Measurements from ENCODE around the gene LUC7L. TPM values are rescaled to one million over a fixed set of nuclear protein-coding genes. Genes with fewer than 3 reads are reported as not detected.
"Not testable (repeated sequence)": the region's sequence is repeated elsewhere in the genome, so short reads cannot be mapped to it uniquely, and the experiment has no call there.

Gene LUC7L
- total RNA-seq, 1 donor from 2014 or later, result 23.3 TPM

DNA sequence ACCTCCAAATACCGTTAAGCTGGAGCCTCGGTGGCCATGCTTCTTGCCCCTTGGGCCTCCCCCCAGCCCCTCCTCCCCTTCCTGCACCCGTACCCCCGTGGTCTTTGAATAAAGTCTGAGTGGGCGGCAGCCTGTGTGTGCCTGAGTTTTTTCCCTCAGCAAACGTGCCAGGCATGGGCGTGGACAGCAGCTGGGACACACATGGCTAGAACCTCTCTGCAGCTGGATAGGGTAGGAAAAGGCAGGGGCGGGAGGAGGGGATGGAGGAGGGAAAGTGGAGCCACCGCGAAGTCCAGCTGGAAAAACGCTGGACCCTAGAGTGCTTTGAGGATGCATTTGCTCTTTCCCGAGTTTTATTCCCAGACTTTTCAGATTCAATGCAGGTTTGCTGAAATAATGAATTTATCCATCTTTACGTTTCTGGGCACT lies 51.8 kb downstream of the LUC7L start:
- Histone ChIP-seq H3K36me3 (no peaks in the 10 kb centered on the region), H3K27me3 (ENCODE audit: low read depth) (peaks cover 68% of the 10 kb centered on the region), H3K9me3 (replicated peaks) (no peaks in the 10 kb centered on the region), H3K4me1 (peaks cover 25% of the 10 kb centered on the region), H3K27ac (replicated peaks) (no peak overlapping the region), H3K4me3 (no peak overlapping the region)
- intact Hi-C loops (cut with micrococcal nuclease), result no loop called here
- DNase-seq, result peak; percentile 29
- TF ChIP-seq CTCF (IDR thresholded peaks at IDR 0.05; ENCODE audit: borderline replicate concordance), result no peak

DNA sequence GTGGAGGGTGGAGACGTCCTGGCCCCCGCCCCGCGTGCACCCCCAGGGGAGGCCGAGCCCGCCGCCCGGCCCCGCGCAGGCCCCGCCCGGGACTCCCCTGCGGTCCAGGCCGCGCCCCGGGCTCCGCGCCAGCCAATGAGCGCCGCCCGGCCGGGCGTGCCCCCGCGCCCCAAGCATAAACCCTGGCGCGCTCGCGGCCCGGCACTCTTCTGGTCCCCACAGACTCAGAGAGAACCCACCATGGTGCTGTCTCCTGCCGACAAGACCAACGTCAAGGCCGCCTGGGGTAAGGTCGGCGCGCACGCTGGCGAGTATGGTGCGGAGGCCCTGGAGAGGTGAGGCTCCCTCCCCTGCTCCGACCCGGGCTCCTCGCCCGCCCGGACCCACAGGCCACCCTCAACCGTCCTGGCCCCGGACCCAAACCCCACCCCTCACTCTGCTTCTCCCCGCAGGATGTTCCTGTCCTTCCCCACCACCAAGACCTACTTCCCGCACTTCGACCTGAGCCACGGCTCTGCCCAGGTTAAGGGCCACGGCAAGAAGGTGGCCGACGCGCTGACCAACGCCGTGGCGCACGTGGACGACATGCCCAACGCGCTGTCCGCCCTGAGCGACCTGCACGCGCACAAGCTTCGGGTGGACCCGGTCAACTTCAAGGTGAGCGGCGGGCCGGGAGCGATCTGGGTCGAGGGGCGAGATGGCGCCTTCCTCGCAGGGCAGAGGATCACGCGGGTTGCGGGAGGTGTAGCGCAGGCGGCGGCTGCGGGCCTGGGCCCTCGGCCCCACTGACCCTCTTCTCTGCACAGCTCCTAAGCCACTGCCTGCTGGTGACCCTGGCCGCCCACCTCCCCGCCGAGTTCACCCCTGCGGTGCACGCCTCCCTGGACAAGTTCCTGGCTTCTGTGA lies 52.5 kb downstream of the LUC7L start, which contains the start of gene HBA1:
HBA1 (plus strand) TSS at position 204 of the 906 bp plus-strand sequence; CDS start at position 241, 37 bp downstream.
- peaks cover 71% of the 10 kb centered on the region for H3K27me3 ChIP-seq (ENCODE audit: low read depth)
- DNase-seq; H3K36me3 ChIP-seq; intact Hi-C loops (cut with micrococcal nuclease); H3K9me3 ChIP-seq (replicated peaks); H3K27ac ChIP-seq (replicated peaks): not testable (repeated sequence)
- peak within 1 kb of the TSS; percentile 36 for H3K4me3 ChIP-seq
- H3K4me1 ChIP-seq, result peaks cover 25% of the 10 kb centered on the region

DNA sequence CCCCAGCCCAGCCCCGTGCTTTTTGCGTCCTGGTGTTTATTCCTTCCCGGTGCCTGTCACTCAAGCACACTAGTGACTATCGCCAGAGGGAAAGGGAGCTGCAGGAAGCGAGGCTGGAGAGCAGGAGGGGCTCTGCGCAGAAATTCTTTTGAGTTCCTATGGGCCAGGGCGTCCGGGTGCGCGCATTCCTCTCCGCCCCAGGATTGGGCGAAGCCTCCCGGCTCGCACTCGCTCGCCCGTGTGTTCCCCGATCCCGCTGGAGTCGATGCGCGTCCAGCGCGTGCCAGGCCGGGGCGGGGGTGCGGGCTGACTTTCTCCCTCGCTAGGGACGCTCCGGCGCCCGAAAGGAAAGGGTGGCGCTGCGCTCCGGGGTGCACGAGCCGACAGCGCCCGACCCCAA lies 53.2 kb downstream of the LUC7L start:
- DNase-seq; intact Hi-C loops (cut with micrococcal nuclease); H3K9me3 ChIP-seq (replicated peaks); H3K36me3 ChIP-seq; H3K27ac ChIP-seq (replicated peaks): not testable (repeated sequence)
- Histone ChIP-seq H3K27me3 (ENCODE audit: low read depth) (peaks cover 77% of the 10 kb centered on the region), H3K4me3 (peak overlapping the region; percentile 36), H3K4me1 (peaks cover 19% of the 10 kb centered on the region)

GRCh38 chr16:175011-175949 lies 54.0 kb downstream of the LUC7L start:
- intact Hi-C loops (cut with micrococcal nuclease), result no loop called here
- Histone ChIP-seq H3K27me3 (ENCODE audit: low read depth) (peaks cover 77% of the 10 kb centered on the region), H3K36me3 (no peaks in the 10 kb centered on the region), H3K4me3 (no peak overlapping the region), H3K4me1 (peaks cover 11% of the 10 kb centered on the region), H3K9me3 (replicated peaks) (no peaks in the 10 kb centered on the region), H3K27ac (replicated peaks) (no peak overlapping the region)
- no peak for TF ChIP-seq CTCF (IDR thresholded peaks at IDR 0.05; ENCODE audit: borderline replicate concordance)
- no peak for DNase-seq

DNA sequence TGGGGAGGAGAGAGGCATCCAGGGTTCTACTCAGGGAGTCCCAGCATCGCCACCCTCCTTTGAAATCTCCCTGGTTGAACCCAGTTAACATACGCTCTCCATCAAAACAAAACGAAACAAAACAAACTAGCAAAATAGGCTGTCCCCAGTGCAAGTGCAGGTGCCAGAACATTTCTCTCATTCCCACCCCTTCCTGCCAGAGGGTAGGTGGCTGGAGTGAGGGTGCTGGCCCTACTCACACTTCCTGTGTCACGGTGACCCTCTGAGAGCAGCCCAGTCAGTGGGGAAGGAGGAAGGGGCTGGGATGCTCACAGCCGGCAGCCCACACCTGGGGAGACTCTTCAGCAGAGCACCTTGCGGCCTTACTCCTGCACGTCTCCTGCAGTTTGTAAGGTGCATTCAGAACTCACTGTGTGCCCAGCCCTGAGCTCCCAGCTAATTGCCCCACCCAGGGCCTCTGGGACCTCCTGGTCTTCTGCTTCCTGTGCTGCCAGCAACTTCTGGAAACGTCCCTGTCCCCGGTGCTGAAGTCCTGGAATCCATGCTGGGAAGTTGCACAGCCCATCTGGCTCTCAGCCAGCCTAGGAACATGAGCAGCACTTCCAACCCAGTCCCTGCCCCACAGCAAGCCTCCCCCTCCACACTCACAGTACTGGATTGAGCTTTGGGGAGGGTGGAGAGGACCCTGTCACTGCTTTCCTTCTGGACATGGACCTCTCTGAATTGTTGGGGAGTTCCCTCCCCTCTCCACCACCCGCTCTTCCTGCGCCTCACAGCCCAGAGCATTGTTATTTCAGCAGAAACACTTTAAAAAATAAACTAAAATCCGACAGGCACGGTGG lies 55.1 kb downstream of the LUC7L start:
- H3K4me3 ChIP-seq; intact Hi-C loops (cut with micrococcal nuclease); H3K4me1 ChIP-seq; DNase-seq; H3K9me3 ChIP-seq (replicated peaks); H3K27ac ChIP-seq (replicated peaks); H3K36me3 ChIP-seq: not testable (repeated sequence)
- peaks cover 75% of the 10 kb centered on the region for H3K27me3 ChIP-seq (ENCODE audit: low read depth)

- H3K27ac ChIP-seq (replicated peaks); H3K4me1 ChIP-seq; H3K9me3 ChIP-seq (replicated peaks); H3K4me3 ChIP-seq; intact Hi-C loops (cut with micrococcal nuclease); DNase-seq; H3K36me3 ChIP-seq: not testable (repeated sequence)
- H3K27me3 ChIP-seq (ENCODE audit: low read depth), result peaks cover 75% of the 10 kb centered on the region
Observed at GRCh38 chr16:173211-173854, 55.9 kb downstream of the LUC7L start.

DNA sequence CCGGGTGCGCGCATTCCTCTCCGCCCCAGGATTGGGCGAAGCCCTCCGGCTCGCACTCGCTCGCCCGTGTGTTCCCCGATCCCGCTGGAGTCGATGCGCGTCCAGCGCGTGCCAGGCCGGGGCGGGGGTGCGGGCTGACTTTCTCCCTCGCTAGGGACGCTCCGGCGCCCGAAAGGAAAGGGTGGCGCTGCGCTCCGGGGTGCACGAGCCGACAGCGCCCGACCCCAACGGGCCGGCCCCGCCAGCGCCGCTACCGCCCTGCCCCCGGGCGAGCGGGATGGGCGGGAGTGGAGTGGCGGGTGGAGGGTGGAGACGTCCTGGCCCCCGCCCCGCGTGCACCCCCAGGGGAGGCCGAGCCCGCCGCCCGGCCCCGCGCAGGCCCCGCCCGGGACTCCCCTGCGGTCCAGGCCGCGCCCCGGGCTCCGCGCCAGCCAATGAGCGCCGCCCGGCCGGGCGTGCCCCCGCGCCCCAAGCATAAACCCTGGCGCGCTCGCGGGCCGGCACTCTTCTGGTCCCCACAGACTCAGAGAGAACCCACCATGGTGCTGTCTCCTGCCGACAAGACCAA lies 56.8 kb downstream of the LUC7L start, which contains the start of gene HBA2:
HBA2 (plus strand) TSS at position 503 of the 568 bp plus-strand sequence; CDS start at position 540, 37 bp downstream.
- peaks cover 75% of the 10 kb centered on the region for H3K27me3 ChIP-seq (ENCODE audit: low read depth)
- H3K36me3 ChIP-seq; H3K9me3 ChIP-seq (replicated peaks); H3K4me3 ChIP-seq; H3K4me1 ChIP-seq; intact Hi-C loops (cut with micrococcal nuclease); DNase-seq; H3K27ac ChIP-seq (replicated peaks): not testable (repeated sequence)
